Lower lobe of right lung (tissue), 2 donors: ENCODE results near the gene TRPM2. TPM values are rescaled to one million over a fixed set of nuclear protein-coding genes. Genes with fewer than 3 reads are reported as not detected.

Experiments used
- ATAC-seq, 2 donors: fragments of 200-7000 bp; cut with Tn5 transposase; one replicate each; pipeline ENCODE4 v1.9.1; 2020 to 2022; ENCODE audit warnings: mild to moderate bottlenecking in 2 of 2, moderate library complexity in 2 of 2
- DNase-seq: peaks from one replicate; pipeline ENCODE4 v3.0.0-alpha.2; 2020
- H3K27ac ChIP-seq: fragments of 200-600 bp; one replicate; pipeline ENCODE4 v1.8.0; 2022
- H3K27me3 ChIP-seq: fragments of 200-600 bp; one replicate; pipeline ENCODE4 v1.8.0; 2022; ENCODE audit warnings: low read depth
- H3K36me3 ChIP-seq: fragments of 200-600 bp; one replicate; pipeline ENCODE4 v1.8.0; 2022; ENCODE audit warnings: mild to moderate bottlenecking
- H3K4me1 ChIP-seq: fragments of 200-600 bp; one replicate; pipeline ENCODE4 v1.8.0; 2022
- H3K4me3 ChIP-seq: fragments of 200-600 bp; one replicate; pipeline ENCODE4 v1.8.0; 2022; ENCODE audit warnings: mild to moderate bottlenecking
- H3K9me3 ChIP-seq: fragments of 200-600 bp; one replicate; pipeline ENCODE4 v1.8.0; 2022
- CTCF ChIP-seq: fragments of 200-600 bp; IDR thresholded peaks from one replicate; pipeline ENCODE4 v1.8.0; 2022; ENCODE audit warnings: antibody characterized with exemption, mild to moderate bottlenecking
- intact Hi-C: fragments of 100-400 bp; cut with DNase I; formaldehyde crosslinking; loops from one replicate; pipeline ENCODE4 v1.11.0; 2022
- total RNA-seq: library from RNA; stranded (reverse); fragmentation: NEBNext Ultra II Directional; extraction: Animal tissue kit (Norgen Biotek cat#: 25700); gene quantifications from one replicate; pipeline ENCODE4 v1.2.1, GENCODE V29; 2021
- donor health status: DM: no; HTN: yes; CAD: no; lungs with severe emphysema.

TRPM2 gene
- total RNA-seq, 1 donor from 2014 or later: 17.9 TPM

DNA sequence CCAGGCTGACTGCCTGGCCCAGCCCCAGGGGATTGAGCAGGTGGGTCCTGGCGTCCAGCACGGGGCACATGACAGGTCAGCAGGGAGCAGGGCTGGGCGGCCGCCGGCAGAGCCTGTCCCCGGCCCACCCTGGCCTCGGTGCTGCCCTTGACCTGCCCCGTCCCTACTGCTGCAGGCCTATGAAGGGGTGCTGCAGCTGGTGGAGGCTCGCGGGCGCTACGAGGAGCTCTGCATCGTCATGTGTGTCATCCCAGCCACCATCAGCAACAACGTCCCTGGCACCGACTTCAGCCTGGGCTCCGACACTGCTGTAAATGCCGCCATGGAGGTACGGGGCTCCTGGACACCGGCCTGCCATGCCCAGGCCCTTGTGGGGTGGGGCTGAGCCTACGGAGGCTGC is 29.8 kb upstream of the TRPM2 start:
- no peaks in the 10 kb centered on the region for H3K4me1 ChIP-seq
- no peaks in the 10 kb centered on the region for H3K27me3 ChIP-seq
- no peak for TF ChIP-seq CTCF
- no peak overlapping the region for H3K27ac ChIP-seq
- H3K9me3 ChIP-seq: no peaks in the 10 kb centered on the region
- no peak for ATAC-seq
- peaks cover 90% of the 10 kb centered on the region for H3K36me3 ChIP-seq
- no peak for DNase-seq
- no peak overlapping the region for H3K4me3 ChIP-seq
- intact Hi-C loops: no loop called here

DNA sequence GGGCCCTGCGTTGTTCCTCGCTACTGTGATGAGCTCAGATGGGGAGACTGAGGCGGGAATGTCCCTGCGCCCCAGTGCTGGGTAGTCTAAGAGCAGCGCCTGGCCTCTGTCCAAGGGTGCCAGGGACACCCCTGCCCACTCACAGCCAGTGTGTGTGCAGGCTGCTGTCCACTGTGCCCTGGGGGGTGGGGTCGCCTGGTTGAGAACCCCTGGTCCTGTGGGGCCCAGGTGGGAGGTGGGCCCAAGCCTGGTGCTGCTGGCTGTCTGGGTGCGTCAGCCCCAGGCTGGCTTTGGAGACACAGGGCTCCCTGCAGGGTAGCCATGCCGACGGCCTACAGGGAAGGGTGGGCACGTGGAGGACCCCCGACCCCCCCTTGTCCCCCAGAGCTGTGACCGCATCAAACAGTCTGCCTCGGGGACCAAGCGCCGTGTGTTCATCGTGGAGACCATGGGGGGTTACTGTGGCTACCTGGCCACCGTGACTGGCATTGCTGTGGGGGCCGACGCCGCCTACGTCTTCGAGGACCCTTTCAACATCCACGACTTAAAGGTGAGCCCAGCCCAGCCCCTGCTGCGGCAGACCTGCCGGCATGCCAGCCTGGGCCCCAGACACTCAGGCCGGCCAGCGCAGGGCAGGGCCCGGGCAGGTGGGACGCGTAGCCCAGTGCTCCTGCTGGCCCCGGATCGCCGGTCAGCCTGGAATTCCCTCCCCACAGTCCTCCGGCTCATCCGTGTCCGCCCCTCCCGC is 29.1 kb upstream of the TRPM2 start:
- Histone ChIP-seq H3K4me1 (no peaks in the 10 kb centered on the region), H3K4me3 (no peak overlapping the region), H3K9me3 (no peaks in the 10 kb centered on the region), H3K27me3 (no peaks in the 10 kb centered on the region), H3K36me3 (peaks cover 83% of the 10 kb centered on the region), H3K27ac (no peak overlapping the region)
- ATAC-seq (no peak), DNase-seq (no peak)
- intact Hi-C loops: no loop called here
- TF ChIP-seq CTCF: no peak

GRCh38 chr21:44324854-44325107 is 28.6 kb upstream of the TRPM2 start:
- H3K4me1 ChIP-seq: no peaks in the 10 kb centered on the region
- no peak for TF ChIP-seq CTCF

DNA sequence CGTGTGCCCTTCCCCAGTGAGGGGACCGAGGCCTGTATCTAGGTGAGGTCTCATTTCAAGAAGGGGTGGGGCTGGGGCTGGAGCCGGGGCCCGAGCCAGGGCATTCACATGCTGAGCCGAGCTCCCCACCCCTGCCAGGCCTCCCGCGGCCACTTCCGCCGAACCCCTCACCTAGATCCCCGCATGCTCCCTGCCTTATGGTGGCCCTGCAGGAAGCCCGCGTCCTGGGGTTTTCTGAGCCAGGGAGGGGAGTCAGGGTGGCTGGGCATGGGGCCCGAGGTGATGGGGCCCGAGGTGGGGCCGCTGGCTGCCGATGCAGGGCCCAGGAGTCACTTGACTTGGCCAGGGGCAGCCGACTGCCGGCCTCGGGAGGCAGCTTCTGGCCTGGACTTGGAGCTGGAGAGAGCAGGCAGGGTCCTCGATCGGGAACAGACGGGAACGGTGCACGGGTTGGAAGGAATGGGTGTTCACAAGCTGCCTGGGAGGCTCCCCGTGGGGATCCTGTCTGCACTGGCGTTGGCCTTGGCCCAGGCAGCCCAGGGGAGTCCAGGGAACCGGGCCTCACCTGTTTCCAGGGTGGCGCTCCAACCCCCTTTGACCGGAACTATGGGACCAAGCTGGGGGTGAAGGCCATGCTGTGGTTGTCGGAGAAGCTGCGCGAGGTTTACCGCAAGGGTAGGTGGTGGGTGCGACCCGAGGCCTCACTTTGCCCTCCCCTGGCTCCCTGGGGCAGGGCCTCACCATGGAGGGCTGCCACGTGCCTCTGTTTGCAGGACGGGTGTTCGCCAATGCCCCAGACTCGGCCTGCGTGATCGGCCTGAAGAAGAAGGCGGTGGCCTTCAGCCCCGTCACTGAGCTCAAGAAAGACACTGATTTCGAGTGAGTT is 27.8 kb upstream of the TRPM2 start:
- Histone ChIP-seq H3K36me3 (peaks cover 71% of the 10 kb centered on the region), H3K4me1 (no peaks in the 10 kb centered on the region), H3K9me3 (no peaks in the 10 kb centered on the region), H3K27me3 (no peaks in the 10 kb centered on the region), H3K27ac (no peak overlapping the region), H3K4me3 (no peak overlapping the region)
- intact Hi-C loops: no loop called here
- DNase-seq (no peak), ATAC-seq (no peak)
- no peak for TF ChIP-seq CTCF

More at GRCh38 chr21:44324854-44325107, 28.6 kb upstream of the TRPM2 start:
- Histone ChIP-seq H3K27ac (no peak overlapping the region), H3K36me3 (peaks cover 78% of the 10 kb centered on the region), H3K27me3 (no peaks in the 10 kb centered on the region), H3K9me3 (no peaks in the 10 kb centered on the region), H3K4me3 (no peak overlapping the region)
- intact Hi-C loops: no loop called here
- no peak for DNase-seq
- ATAC-seq: no peak

DNA sequence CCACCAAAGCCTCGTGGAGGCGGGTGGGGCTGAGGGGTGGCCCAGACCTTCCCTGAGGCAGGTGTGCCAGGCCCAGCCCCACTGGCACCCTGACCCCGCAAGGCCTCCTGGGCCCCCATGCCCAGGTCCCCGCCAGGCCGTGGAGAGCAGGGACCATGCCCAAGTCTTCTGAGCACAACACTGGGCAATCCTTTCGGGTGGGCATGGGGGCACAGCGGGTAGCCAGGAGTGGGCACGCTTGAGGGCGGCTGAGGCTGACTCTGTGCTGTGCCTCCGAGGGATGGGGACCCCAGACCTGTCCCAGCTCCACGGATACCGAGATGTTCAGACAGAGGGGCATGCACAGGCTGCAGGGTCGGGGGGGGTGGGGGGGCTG is 27.2 kb upstream of the TRPM2 start:
- H3K4me3 ChIP-seq: no peak overlapping the region
- peaks cover 73% of the 10 kb centered on the region for H3K36me3 ChIP-seq

More for the DNA sequence above, 27.2 kb upstream of the TRPM2 start:
- intact Hi-C loops: no loop called here
- DNase-seq (no peak), ATAC-seq (no peak)
- Histone ChIP-seq H3K4me1 (no peaks in the 10 kb centered on the region), H3K9me3 (no peaks in the 10 kb centered on the region), H3K27me3 (no peaks in the 10 kb centered on the region), H3K27ac (no peak overlapping the region)
- no peak for TF ChIP-seq CTCF
